Naive thymus-derived CD4-positive, alpha-beta T cell (primary cell): ENCODE data around the gene DLG2. TPM values are rescaled to one million over a fixed set of nuclear protein-coding genes. Genes with fewer than 3 reads are reported as not detected.

Experiments used
- ATAC-seq: fragments of 150-1000 bp; cut with Tn5 transposase; 2 replicates; pipeline ENCODE4 v1.10.0; 2021; ENCODE audit warnings: mild to moderate bottlenecking, moderate library complexity
- CTCF ChIA-PET: fragments of 350-600 bp; sonication (Branson Sonifier 250); formaldehyde crosslinking; loops from one replicate; lab custom pipeline; 2021; ENCODE audit warnings: antibody characterized with exemption; lab: Charles Lee
- POLR2A ChIA-PET: fragments of 350-600 bp; sonication (Branson Sonifier 250); formaldehyde crosslinking; loops from one replicate; lab custom pipeline; 2021; ENCODE audit warnings: antibody characterized with exemption, inconsistent platforms; lab: Charles Lee
- DNase-seq, 9 donors: peaks; one replicate each; pipeline versions ENCODE4 v3.0.0 to v3.0.0-alpha.2; 2020 to 2022; ENCODE audit warnings: mixed read lengths in 1 of 9
- H3K27ac ChIP-seq: one replicate; pipeline ENCODE4 v1.7.0; 2013; ENCODE audit warnings: mild to moderate bottlenecking, low read depth, low read length, moderate library complexity
- H3K27me3 ChIP-seq, 2 donors: one replicate each; pipeline ENCODE4 v1.7.0; 2013; ENCODE audit warnings: low read length in 2 of 2, mild to moderate bottlenecking in 2 of 2, moderate library complexity in 2 of 2; ENCODE audit not compliant: control insufficient read depth in 2 of 2, insufficient read depth in 2 of 2
- H3K36me3 ChIP-seq, 3 experiments: 1 replicate in 2 of 3; 2 replicates in 1 of 3; pipeline ENCODE4 v1.7.0; 2013; ENCODE audit warnings: low read length in 3 of 3, mild to moderate bottlenecking in 3 of 3, moderate library complexity in 1 of 3; ENCODE audit not compliant: insufficient read depth in 3 of 3, control insufficient read depth in 2 of 3
- H3K4me1 ChIP-seq, 2 donors: one replicate each; pipeline ENCODE4 v1.7.0; 2013; ENCODE audit warnings: low read length in 2 of 2, mild to moderate bottlenecking in 2 of 2, moderate library complexity in 1 of 2; ENCODE audit not compliant: control insufficient read depth in 2 of 2, insufficient read depth in 2 of 2
- H3K4me3 ChIP-seq: 2 replicates; pipeline ENCODE4 v1.7.0; 2013; ENCODE audit warnings: mild to moderate bottlenecking, low read length
- H3K9me3 ChIP-seq, 3 experiments: 1 replicate in 2 of 3; 2 replicates in 1 of 3; pipeline ENCODE4 v1.7.0; 2013; ENCODE audit warnings: low read length in 3 of 3; ENCODE audit not compliant: control insufficient read depth in 2 of 3
- H3K27ac Mint-ChIP-seq, 9 donors: one replicate each; pipeline ENCODE4 v1.8.0; 2020 to 2022; ENCODE audit warnings: mixed read lengths in 9 of 9, mild to moderate bottlenecking in 8 of 9, moderate library complexity in 5 of 9, inconsistent platforms in 2 of 9
- H3K27me3 Mint-ChIP-seq, 5 donors: one replicate each; pipeline ENCODE4 v1.8.0; 2021 to 2022; ENCODE audit warnings: mixed read lengths in 5 of 5, mild to moderate bottlenecking in 1 of 5
- H3K36me3 Mint-ChIP-seq, 5 donors: one replicate each; pipeline ENCODE4 v1.8.0; 2020 to 2022; ENCODE audit warnings: mixed read lengths in 5 of 5, mild to moderate bottlenecking in 3 of 5, inconsistent platforms in 1 of 5
- H3K4me1 Mint-ChIP-seq, 7 donors: one replicate each; pipeline ENCODE4 v1.8.0; 2020 to 2022; ENCODE audit warnings: mixed read lengths in 7 of 7, mild to moderate bottlenecking in 3 of 7, inconsistent platforms in 1 of 7
- H3K4me3 Mint-ChIP-seq, 10 donors: one replicate each; pipeline ENCODE4 v1.8.0; 2020 to 2022; ENCODE audit warnings: mild to moderate bottlenecking in 10 of 10, mixed read lengths in 10 of 10, moderate library complexity in 6 of 10, inconsistent platforms in 2 of 10
- H3K9me3 Mint-ChIP-seq, 11 donors: one replicate each; pipeline ENCODE4 v1.8.0; 2020 to 2022; ENCODE audit warnings: mixed read lengths in 11 of 11, mild to moderate bottlenecking in 4 of 11, inconsistent platforms in 1 of 11, moderate library complexity in 1 of 11
- intact Hi-C, 2 donors: fragments of 100-400 bp; cut with micrococcal nuclease; formaldehyde crosslinking; loops; one replicate each; pipeline ENCODE4 v1.15.1; 2023
- polyA plus RNA-seq, 2 donors: library from polyadenylated mRNA; unstranded; fragments of 300-500 nt; fragmentation: Illumina TruSeq; gene quantifications; one replicate each; pipeline ENCODE4 v1.2.3, GENCODE V29; 2021
- total RNA-seq, 6 experiments: library from RNA in 5 of 6; stranded (reverse) in 5 of 6; gene quantifications; 1 replicate in 5 of 6; 2 replicates in 1 of 6; pipeline ENCODE4 v1.2.3 and lab custom pipeline; 2021 to 2026

The DLG2 gene
- total and polyA plus RNA-seq, 7 experiments from 2014 or later = 0.64 to 6.1 (median 3.7) TPM

- Histone ChIP-seq H3K27me3 (no peaks in the 10 kb centered on the region), H3K4me3 (no peak overlapping the region), H3K27ac (no peak overlapping the region), H3K4me1 (no peaks in the 10 kb centered on the region), H3K9me3 (no peaks in the 10 kb centered on the region), H3K36me3 (no peaks in the 10 kb centered on the region)
- Mint-ChIP-seq H3K4me3 (no peak overlapping the region), H3K27me3 (no peaks in the 10 kb centered on the region), H3K36me3 (no peaks in the 10 kb centered on the region), H3K9me3 (peaks cover 0 to 8% (median 1%) of the 10 kb centered on the region in 11 donors), H3K27ac (no peak overlapping the region), H3K4me1 (no peaks in the 10 kb centered on the region)
- ATAC-seq (no peak), DNase-seq (no peak)
- intact Hi-C loops = no loop called here
- CTCF ChIA-PET = no interaction called here
- POLR2A ChIA-PET = no interaction called here
Observed at GRCh38 chr11:84247926-84248325, 1379.2 kb downstream of the DLG2 start.

GRCh38 chr11:84247129-84247528 lies 1380.0 kb downstream of the DLG2 start:
- H3K27me3 ChIP-seq = no peaks in the 10 kb centered on the region
- no peaks in the 10 kb centered on the region for H3K9me3 ChIP-seq
- Mint-ChIP-seq H3K36me3 (no peaks in the 10 kb centered on the region), H3K4me3 (no peak overlapping the region), H3K9me3 (peaks cover 0 to 7% (median 1%) of the 10 kb centered on the region in 11 donors), H3K4me1 (no peaks in the 10 kb centered on the region), H3K27ac (no peak overlapping the region), H3K27me3 (no peaks in the 10 kb centered on the region)
- H3K4me1 ChIP-seq = no peaks in the 10 kb centered on the region
- intact Hi-C loops = no loop called here
- H3K36me3 ChIP-seq = no peaks in the 10 kb centered on the region
- POLR2A ChIA-PET = no interaction called here
- DNase-seq (no peak), ATAC-seq (no peak)
- no peak overlapping the region for H3K27ac ChIP-seq
- no peak overlapping the region for H3K4me3 ChIP-seq
- CTCF ChIA-PET = no interaction called here

- Histone ChIP-seq H3K27ac (no peak overlapping the region), H3K27me3 (no peaks in the 10 kb centered on the region), H3K36me3 (no peaks in the 10 kb centered on the region), H3K4me3 (no peak overlapping the region), H3K4me1 (no peaks in the 10 kb centered on the region), H3K9me3 (no peaks in the 10 kb centered on the region)
- ChIA-PET POLR2A (no interaction called here), CTCF (no interaction called here)
- ATAC-seq (no peak), DNase-seq (no peak)
- intact Hi-C loops = no loop called here
- Mint-ChIP-seq H3K9me3 (peaks cover 0 to 7% (median 0%) of the 10 kb centered on the region in 11 donors), H3K36me3 (no peaks in the 10 kb centered on the region), H3K4me3 (no peak overlapping the region), H3K4me1 (no peaks in the 10 kb centered on the region), H3K27ac (no peak overlapping the region), H3K27me3 (no peaks in the 10 kb centered on the region)
Observed at GRCh38 chr11:84243629-84244263, 1383.4 kb downstream of the DLG2 start.

GRCh38 chr11:84241343-84242131 lies 1385.6 kb downstream of the DLG2 start:
- Mint-ChIP-seq H3K4me3 (no peak overlapping the region), H3K27ac (no peak overlapping the region), H3K27me3 (no peaks in the 10 kb centered on the region), H3K36me3 (peaks cover 0 to 5% (median 0%) of the 10 kb centered on the region in 5 donors), H3K4me1 (no peaks in the 10 kb centered on the region), H3K9me3 (peaks cover 0 to 12% (median 4%) of the 10 kb centered on the region in 11 donors)
- no peak for DNase-seq
- no peak for ATAC-seq
- ChIA-PET CTCF (no interaction called here), POLR2A (no interaction called here)
- H3K4me3 ChIP-seq = no peak overlapping the region
- no peaks in the 10 kb centered on the region for H3K36me3 ChIP-seq
- H3K9me3 ChIP-seq = no peaks in the 10 kb centered on the region
- H3K4me1 ChIP-seq = no peaks in the 10 kb centered on the region
- intact Hi-C loops = no loop called here
- no peak overlapping the region for H3K27ac ChIP-seq
- H3K27me3 ChIP-seq = no peaks in the 10 kb centered on the region

GRCh38 chr11:84240847-84241246 lies 1386.3 kb downstream of the DLG2 start:
- no peak overlapping the region for H3K27ac ChIP-seq
- H3K9me3 ChIP-seq = no peaks in the 10 kb centered on the region
- Mint-ChIP-seq H3K4me1 (no peaks in the 10 kb centered on the region), H3K9me3 (peaks cover 0 to 12% (median 4%) of the 10 kb centered on the region in 11 donors), H3K4me3 (no peak overlapping the region), H3K27me3 (no peaks in the 10 kb centered on the region), H3K36me3 (peaks cover 0 to 5% (median 0%) of the 10 kb centered on the region in 5 donors), H3K27ac (no peak overlapping the region)
- ATAC-seq = no peak
- DNase-seq = no peak
- no peaks in the 10 kb centered on the region for H3K4me1 ChIP-seq
- POLR2A ChIA-PET = no interaction called here
- no peaks in the 10 kb centered on the region for H3K27me3 ChIP-seq
- H3K36me3 ChIP-seq = no peaks in the 10 kb centered on the region
- no peak overlapping the region for H3K4me3 ChIP-seq
- intact Hi-C loops = no loop called here
- CTCF ChIA-PET = no interaction called here

GRCh38 chr11:84236436-84236835 lies 1390.7 kb downstream of the DLG2 start:
- no peaks in the 10 kb centered on the region for H3K27me3 ChIP-seq
- ATAC-seq = no peak
- Mint-ChIP-seq H3K27ac (no peak overlapping the region), H3K9me3 (peaks cover 0 to 30% (median 5%) of the 10 kb centered on the region in 11 donors), H3K4me3 (no peak overlapping the region), H3K4me1 (no peaks in the 10 kb centered on the region), H3K27me3 (no peaks in the 10 kb centered on the region), H3K36me3 (peaks cover 0 to 5% (median 0%) of the 10 kb centered on the region in 5 donors)
- no peaks in the 10 kb centered on the region for H3K9me3 ChIP-seq
- POLR2A ChIA-PET = no interaction called here
- intact Hi-C loops = no loop called here
- no peak overlapping the region for H3K4me3 ChIP-seq
- no peak for DNase-seq
- H3K4me1 ChIP-seq = no peaks in the 10 kb centered on the region
- CTCF ChIA-PET = no interaction called here
- no peaks in the 10 kb centered on the region for H3K36me3 ChIP-seq
- no peak overlapping the region for H3K27ac ChIP-seq
